Dermis lymphatic vessel endothelial cell (primary cell): Measurements from ENCODE around the gene KDM5A. TPM values are rescaled to one million over a fixed set of nuclear protein-coding genes. Genes with fewer than 3 reads are reported as not detected.

Experiments
- total RNA-seq: library from RNA; depleted of rRNA; stranded (reverse); fragments of >200 nt; gene quantifications from 2 replicates; pipeline ENCODE4 v1.2.1, GENCODE V29; 2014

The KDM5A gene
- total RNA-seq: 53.0 and 60.3 TPM in 2 replicates

DNA sequence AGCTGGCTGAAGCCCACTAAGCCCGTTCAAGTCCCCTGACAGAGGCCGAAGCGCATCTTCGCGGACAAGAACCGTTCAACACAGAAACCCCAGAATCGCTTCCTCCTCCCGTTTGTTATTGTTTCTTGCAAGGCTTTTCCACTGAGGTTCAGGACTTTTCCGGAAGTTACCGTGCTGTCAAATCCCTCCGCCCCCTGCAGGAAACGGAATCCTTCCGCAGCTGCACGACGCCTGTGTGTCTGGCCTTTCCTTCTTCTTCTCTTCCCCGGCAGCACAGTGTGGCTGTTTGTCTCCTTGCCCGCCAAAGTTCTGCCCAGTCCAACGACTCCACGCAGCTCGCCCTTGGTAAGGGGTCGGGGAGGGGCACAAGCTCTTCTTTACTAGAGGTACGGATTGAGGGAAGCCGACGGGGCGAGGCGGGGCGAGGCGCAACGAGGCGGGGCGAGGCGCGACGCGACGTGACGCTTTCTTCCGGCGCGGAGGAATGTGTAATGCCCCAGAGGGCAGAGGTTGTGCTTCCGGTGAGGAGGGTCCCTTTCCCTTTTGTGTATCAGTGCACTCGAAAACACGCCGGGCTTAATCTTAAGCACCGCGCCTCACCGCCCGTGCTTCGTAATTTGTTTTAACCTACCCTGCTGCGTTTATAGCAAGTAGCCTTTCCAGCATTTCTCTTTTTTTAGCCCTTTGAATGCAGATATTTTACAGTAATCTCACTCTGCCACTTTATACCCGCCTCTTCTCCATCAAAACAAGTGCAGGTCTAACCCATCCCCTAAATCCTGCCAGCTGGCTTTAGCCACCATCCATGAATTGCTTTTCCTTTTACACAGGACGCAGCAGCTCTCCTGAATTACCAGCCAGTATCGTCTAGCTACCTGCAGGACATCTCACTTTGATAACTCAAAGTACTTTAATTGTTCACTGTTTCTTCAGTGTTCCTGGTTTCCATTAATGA, at the start of gene KDM5A:
Gene KDM5A, minus strand, starts transcription at position 179 of the 955 bp plus-strand sequence. CDS start 229 bp downstream, outside the sequence.

DNA sequence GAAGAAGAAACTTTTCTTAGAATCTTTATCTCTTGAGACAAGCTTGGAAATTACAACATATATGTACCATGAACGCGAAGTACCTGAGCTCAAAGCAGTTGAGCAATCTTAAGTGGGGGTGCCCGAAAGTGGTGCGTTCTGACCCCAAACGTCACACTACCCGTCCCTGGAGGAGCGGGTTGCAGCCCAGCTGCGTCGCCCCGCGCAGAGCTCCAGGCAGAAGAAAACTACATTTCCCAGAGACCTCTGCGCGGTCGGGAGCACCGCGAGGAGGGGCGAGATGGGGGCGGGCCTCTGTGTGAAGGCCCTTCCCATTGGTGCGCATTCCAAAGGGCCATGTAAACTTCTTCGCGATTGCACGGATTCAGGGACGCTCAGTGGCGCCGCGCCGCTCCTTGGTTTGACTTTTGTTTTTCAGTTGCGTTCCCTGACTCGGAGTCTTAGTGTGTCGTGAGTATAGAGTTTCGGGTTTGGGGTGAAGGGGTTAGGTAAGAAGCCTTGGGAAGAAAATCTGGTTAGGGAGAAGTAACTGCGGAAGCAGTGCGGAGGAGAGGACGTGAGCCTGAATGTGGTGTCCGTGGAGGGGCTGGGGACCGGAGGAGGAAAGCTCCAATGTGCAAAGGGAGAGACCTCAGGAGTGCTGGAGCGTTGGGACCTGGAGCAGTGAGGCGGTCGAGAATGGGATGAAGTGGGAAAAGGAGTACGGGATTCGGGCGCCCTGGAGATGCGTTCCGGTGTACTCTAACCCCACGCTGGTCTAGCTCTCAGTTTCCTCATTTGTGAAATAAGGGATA, 12.3 kb upstream of the KDM5A start, which contains the start of gene CCDC77:
Gene CCDC77, plus strand, starts transcription at position 410 of the 794 bp plus-strand sequence. CDS start 7,740 bp downstream, outside the sequence.

DNA sequence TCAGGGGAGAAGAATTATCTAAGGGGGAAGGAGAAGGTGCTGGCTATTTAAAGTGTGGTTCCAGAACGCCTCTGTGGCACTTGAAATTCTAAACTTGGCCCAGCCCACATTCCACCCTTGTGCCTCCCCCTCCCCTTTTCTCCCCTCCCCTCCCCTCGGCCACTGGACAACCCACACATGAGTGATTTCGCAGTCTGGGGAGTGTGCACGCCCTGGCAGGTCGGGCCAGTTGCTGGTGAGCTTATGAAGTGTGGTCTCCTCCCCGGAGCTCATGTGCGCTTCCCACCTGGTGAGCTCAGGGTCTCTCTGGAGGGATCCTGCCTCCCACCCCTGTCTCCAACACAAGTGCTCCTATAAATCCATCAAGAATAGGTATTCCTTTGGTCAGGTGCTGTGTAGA, 126.3 kb downstream of the KDM5A start, which contains the start of gene SLC6A13:
Gene SLC6A13, minus strand, starts transcription at position 20 of the 400 bp plus-strand sequence. CDS start 2,784 bp downstream, outside the sequence.

Other genes with a start within 250 kb of the KDM5A start
- gene SLC6A12, start 175.2 kb downstream of the KDM5A start, total RNA-seq: 0.11 and 0.26 TPM in 2 replicates
- 0.09 TPM in 1 of 2 replicates, not detected in the other for gene SLC6A13, start 126.5 kb downstream of the KDM5A start, total RNA-seq
- gene CCDC77, start 12.3 kb upstream of the KDM5A start, total RNA-seq: 5.9 and 7.4 TPM in 2 replicates
- gene B4GALNT3, start 70.6 kb upstream of the KDM5A start, total RNA-seq: 0.11 TPM in 1 of 2 replicates, not detected in the other